Right lobe of liver (tissue), 4 donors: ENCODE data around the gene CEP250.

ENCODE experiments used
- POLR2A ChIP-seq: fragments of 450-650 bp; IDR thresholded peaks from one replicate; pipeline ENCODE4 v1.6.1; 2017; ENCODE audit warnings: antibody characterized with exemption, mild to moderate bottlenecking
- TF ChIP-seq, protein P1 (sequence below), 4 donors: fragments of 200-600 bp in 3 of 4; fragments of 450-650 bp in 1 of 4; IDR thresholded peaks; one replicate each; pipeline versions ENCODE4 v1.5.1 to v1.8.0; 2016 to 2022; ENCODE audit warnings: antibody characterized with exemption in 4 of 4, mild to moderate bottlenecking in 2 of 4
- donor health status: DM: no; HTN: no; CAD: no.
- donor health status: DM: no; HTN: no; CAD: no.
- donor health status: DM: no; HTN: yes; CAD: no.

DNA sequence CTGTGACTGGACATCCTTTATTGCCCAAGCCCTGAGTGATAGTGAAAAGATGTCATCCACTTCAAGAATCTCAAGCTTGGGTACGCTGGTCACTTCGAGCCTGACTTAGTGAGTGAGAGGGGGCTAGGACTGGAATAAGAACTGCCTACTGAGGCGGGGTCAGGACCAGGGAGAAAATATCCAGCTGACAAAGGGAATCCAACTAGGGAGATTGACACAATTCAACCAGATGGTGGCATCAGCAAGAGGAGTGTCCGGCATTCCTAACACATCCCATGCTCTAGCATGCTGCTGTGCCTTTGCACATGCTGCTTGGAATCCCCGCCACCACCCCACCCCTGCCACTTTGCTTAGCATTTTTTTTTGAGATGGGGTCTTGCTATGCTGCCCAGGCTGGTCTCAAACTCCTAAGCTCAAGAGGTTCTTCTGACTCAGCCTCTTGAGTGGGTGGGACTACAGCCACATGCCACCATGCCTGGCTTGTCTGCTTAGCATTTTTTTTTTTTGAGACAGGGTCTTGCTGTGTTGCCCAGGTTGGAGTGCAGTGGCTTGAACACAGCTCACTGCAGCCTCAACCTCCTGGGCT, 6.5 kb upstream of the CEP250 start:
- TF ChIP-seq, protein P1, sequence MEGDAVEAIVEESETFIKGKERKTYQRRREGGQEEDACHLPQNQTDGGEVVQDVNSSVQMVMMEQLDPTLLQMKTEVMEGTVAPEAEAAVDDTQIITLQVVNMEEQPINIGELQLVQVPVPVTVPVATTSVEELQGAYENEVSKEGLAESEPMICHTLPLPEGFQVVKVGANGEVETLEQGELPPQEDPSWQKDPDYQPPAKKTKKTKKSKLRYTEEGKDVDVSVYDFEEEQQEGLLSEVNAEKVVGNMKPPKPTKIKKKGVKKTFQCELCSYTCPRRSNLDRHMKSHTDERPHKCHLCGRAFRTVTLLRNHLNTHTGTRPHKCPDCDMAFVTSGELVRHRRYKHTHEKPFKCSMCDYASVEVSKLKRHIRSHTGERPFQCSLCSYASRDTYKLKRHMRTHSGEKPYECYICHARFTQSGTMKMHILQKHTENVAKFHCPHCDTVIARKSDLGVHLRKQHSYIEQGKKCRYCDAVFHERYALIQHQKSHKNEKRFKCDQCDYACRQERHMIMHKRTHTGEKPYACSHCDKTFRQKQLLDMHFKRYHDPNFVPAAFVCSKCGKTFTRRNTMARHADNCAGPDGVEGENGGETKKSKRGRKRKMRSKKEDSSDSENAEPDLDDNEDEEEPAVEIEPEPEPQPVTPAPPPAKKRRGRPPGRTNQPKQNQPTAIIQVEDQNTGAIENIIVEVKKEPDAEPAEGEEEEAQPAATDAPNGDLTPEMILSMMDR (IDR thresholded peaks at IDR 0.05): no peak
- TF ChIP-seq POLR2A: no peak
